ENCODE results near the gene SLC26A11.
"Not testable (repeated sequence)": the region's sequence is repeated elsewhere in the genome, so short reads cannot be mapped to it uniquely, and the experiment has no call there.

Gene SLC26A11

GRCh38 chr17:80219763-80220053, 519 bp upstream of the SLC26A11 start:
- DNase-seq, result no peak

- no peak for DNase-seq
Measured at GRCh38 chr17:80220736-80221215, 549 bp downstream of the SLC26A11 start.

- no peak for DNase-seq
Measured at GRCh38 chr17:80221351-80222105, 1.3 kb downstream of the SLC26A11 start.

- no peak for DNase-seq
Measured at GRCh38 chr17:80222376-80223141, 2.3 kb downstream of the SLC26A11 start.

GRCh38 chr17:80223142-80223815, 3.1 kb downstream of the SLC26A11 start:
- DNase-seq, result no peak

GRCh38 chr17:80223838-80224497, 3.7 kb downstream of the SLC26A11 start:
- DNase-seq, result no peak

GRCh38 chr17:80224683-80225082, 4.5 kb downstream of the SLC26A11 start:
- DNase-seq, result no peak

- no peak for DNase-seq
Measured at GRCh38 chr17:80225230-80225629, 5.0 kb downstream of the SLC26A11 start.

GRCh38 chr17:80227156-80227555, 6.9 kb downstream of the SLC26A11 start:
- no peak for DNase-seq

- no peak for DNase-seq
Measured at GRCh38 chr17:80227666-80228065, 7.4 kb downstream of the SLC26A11 start.

GRCh38 chr17:80228477-80228876, 8.2 kb downstream of the SLC26A11 start:
- DNase-seq, result no peak

GRCh38 chr17:80229011-80229410, 8.8 kb downstream of the SLC26A11 start:
- DNase-seq, result no peak

- DNase-seq, result no peak
Measured at GRCh38 chr17:80232438-80232837, 12.2 kb downstream of the SLC26A11 start.

- no peak for DNase-seq
Measured at GRCh38 chr17:80233202-80233601, 13.0 kb downstream of the SLC26A11 start.

- DNase-seq, result no peak
Measured at GRCh38 chr17:80236911-80237310, 16.7 kb downstream of the SLC26A11 start.

GRCh38 chr17:80237386-80237785, 17.2 kb downstream of the SLC26A11 start:
- DNase-seq, result no peak

- DNase-seq, result no peak
Measured at GRCh38 chr17:80242505-80242904, 22.3 kb downstream of the SLC26A11 start.

GRCh38 chr17:80243526-80244433, 23.6 kb downstream of the SLC26A11 start:
- no peak for DNase-seq

GRCh38 chr17:80244448-80244847, 24.2 kb downstream of the SLC26A11 start:
- DNase-seq, result not testable (repeated sequence)

GRCh38 chr17:80244871-80245509, 24.8 kb downstream of the SLC26A11 start:
- DNase-seq, result no peak

GRCh38 chr17:80245566-80246265, 25.5 kb downstream of the SLC26A11 start:
- no peak for DNase-seq
